GM18502 (cell line): ENCODE data around the gene ZSCAN21.

Source experiments
- ATAC-seq: cut with Tn5 transposase; IDR thresholded peaks from one replicate; pipeline ENCODE4 v1.9.1; 2021; ENCODE audit warnings: mild to moderate bottlenecking; ENCODE audit not compliant: unreplicated experiment, poor library complexity

ZSCAN21 gene

DNA sequence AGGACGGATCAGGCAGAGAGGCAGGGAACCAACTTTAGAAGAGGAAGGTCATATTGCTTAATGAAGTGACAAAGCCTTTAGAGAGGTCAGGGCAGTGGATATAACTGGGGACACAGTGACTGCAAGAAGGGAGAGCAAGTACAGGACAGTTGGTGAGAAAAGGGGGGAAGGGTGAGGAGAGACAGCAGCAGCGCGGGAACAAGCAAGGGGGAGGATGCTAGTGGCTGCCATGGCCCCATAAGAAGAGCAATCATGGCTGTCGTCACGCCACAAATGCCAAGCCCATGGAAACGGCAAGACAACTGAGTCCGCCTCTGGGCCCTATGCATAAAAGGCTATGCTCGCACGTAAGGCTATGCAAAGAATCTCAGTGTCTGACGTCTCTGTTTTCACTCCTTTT is 22.9 kb downstream of the ZSCAN21 start:
- ATAC-seq: no peak

DNA sequence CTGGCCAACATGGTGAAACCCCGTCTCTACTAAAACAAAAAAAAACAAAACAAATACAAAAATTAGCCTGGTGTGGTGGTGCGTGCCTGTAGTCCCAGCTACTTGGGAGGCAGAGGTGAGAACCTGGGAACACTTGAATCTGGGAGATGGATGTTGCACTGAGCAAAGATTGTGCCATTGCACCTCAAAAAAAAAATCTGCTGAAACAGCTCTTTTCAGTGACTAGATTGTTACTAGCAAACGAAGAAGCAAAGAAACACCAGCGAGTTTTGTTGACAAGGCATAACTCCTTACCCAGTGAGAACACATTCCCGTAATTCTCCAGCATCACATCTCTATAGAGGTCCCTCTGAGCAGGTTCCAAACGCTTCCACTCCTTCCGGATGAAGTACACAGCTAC is 25.3 kb downstream of the ZSCAN21 start:
- ATAC-seq: no peak

DNA sequence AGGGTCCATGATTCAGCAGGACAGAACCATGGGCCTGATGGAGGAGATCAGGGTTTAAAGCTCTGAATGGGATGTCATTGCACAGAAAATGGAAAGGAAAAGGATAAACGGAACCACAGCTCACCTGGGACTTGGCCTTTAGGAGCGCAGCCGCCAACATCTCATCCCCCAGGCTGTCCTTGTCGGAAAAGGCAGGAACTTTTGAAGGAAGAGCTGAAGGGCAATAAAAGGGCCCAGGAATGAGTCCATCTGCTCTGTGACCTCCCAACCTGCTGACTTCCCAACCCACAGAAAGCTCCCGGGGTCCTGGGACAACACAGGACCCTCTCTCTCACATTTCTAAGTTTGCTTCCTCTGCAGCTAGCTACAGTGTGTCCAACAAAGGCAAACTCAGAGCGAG is 25.8 kb downstream of the ZSCAN21 start:
- ATAC-seq: no peak

DNA sequence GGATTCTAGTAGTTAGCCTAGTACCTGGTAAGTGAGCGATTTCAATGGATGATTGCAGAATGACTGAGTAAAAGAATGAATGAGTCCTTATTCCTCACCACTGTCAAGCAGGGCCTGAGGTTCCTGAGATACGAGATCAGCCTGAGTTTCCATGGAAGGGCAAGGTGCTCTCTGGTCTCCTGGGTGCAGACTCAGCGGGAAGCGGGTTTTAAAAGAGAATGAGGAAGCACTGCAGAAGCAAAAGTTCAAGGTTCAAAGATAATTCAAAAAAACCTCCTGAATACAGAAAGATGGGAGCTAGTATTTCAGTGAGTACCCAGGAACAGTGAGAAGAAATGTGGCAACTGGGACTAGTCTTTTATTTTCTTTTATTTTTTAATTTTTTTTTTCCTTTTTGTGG is 27.6 kb downstream of the ZSCAN21 start:
- no peak for ATAC-seq

DNA sequence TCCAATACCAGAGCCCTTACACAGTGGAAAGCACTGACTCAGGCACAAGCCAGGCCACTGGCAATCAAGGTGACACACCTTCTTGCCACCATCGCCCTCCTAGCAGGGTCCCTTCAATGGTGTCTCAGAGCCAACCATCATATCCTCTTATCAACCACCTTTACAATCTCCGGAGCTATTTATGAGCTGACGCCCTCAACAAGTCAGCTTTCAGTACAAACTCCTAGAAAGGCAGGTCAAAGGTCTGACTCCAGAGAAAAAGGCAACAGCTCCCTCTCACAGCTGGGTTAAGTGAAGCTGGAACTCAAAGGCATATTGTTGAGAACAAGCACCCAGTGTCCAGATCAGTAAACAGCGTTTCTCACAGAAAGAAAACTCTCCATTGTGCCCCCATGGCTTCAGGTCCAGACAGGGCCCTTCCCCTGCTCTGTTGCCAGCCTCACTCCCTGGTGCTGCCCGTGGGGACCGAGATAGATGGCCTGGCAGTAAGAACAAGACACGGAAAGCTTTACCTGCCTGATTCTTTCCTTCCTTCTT is 29.5 kb downstream of the ZSCAN21 start:
- ATAC-seq: no peak

DNA sequence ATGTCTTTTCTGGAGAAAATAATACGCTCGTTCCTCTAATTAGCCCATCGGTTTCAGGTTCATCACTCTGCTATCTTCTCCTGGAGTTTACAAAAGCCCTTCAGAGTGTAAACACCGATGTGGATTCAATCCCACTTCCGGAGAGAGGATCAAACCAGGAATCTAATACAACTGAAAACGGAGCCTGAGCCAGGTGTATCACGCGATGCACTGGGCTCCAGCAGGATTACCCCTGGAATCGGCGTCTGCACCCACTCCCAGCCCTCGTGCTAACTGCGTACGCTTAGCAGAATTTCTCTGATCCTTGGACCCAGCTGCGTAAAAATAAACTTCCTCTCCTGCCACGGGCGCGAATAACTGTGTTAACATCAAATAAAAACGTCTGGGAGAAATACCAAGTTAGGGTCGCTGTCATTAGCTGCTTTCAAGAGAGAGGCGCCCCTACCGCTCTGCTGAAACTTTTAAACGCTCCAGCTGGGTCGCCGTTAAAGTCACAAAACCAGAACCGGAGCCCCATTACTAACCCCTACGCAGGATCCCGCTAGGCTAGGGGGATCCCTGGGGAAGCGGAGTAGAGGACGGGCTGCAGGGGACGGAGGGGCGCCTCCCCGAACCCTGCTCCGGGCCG is 31.4 kb downstream of the ZSCAN21 start:
- ATAC-seq: no peak

DNA sequence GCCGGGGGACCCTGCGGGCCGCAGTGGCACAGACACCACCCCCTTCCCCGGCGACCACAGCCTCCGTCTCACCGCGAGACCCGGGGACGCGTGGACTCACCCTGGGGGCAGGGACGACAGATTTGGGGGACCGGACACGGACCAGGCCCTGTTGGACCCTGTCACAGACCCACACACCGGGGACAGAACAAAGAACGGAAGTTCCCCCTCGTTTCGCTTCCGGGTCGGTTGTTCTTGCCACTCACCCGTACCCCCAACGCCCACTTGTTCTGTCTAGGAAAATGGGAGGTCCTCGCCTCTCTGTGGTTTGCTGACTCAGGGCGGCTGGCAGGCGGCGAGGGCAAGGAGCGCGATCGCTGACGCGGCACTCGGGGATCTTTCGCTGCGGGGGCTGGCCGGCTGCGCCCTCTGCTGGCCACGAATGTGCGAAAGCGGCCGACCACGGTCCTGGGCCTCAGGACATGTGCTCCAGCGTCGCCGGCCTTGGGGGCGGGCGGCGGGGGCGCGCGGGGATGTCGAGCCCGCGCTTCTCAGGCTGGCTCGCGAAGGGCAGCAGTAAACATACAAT is 32.0 kb downstream of the ZSCAN21 start, which contains the start of gene ZNF3:
Gene ZNF3, minus strand, starts transcription at position 189 of the 568 bp plus-strand sequence. CDS start 4,366 bp downstream, outside the sequence.
- ATAC-seq: peak; percentile 86

DNA sequence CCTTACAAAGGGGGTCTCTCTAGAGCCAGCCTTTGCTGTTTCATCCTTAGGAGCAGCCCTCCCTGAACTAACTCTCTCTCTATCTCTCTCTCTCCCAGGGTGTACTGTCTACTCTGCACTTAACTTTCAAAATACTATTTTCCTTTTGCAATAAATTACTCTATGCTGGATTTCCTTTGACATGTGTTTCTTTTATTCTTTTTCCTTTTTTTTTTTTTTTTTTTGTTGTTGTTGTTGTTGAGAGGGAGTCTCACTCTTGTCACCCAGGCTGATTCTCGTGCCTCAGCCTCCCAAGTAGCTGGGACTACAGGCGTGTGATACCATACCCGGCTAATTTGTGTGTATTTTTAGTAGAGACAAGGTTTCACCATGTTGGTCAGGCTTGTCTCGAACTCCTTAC is 33.4 kb downstream of the ZSCAN21 start:
- no peak for ATAC-seq

DNA sequence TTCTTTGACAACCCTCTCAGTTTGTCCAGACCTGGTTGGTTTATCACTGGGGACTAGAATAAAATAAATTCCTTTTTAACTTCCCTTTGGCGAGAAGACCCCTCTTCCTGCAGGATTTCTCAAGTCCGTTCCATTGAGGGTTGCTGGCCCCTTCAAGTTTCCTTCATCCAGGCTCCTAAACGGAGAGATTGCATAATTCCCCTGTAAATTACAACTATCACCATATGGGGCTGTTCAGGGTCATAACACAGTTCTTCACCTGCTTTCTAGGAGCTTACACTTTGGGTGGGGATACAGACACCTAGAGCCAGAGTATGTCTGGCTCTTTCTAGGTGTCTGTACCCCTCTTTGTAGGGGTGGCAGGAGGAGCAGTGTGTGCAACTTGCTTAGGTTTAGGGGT is 35.9 kb downstream of the ZSCAN21 start:
- ATAC-seq: no peak

DNA sequence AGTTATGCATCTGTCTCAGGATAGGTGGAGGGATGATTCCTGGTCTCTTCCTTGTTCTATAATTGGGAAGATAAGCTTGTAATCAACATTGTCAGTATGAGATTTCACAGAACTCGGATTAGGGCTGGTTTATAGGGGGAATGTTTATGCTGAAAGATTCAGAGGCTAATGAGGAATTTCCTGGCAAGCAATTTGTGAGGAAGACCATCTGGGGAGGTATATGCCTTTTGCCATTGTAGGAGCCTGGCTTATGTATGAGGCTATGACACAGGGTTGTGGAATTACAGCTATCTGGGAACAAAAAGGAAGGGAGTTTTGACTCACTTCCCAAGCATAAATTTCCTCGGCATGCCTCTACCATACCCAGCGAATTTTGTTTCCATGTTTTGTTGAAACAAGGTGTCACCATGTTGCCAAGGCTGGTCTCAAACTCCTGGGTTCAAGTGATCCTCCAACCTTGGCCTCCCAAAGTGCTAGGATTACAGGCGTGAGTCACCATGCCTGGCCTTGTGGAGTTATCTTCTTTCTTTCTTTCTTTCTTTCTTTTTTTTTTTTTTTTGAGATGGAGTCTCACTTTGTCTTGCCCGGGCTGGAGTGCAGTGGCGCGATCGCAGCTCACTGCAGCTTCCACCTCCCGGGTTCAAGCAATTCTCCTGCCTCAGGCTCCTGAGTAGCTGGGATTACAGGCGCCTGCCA is 37.6 kb downstream of the ZSCAN21 start:
- no peak for ATAC-seq

DNA sequence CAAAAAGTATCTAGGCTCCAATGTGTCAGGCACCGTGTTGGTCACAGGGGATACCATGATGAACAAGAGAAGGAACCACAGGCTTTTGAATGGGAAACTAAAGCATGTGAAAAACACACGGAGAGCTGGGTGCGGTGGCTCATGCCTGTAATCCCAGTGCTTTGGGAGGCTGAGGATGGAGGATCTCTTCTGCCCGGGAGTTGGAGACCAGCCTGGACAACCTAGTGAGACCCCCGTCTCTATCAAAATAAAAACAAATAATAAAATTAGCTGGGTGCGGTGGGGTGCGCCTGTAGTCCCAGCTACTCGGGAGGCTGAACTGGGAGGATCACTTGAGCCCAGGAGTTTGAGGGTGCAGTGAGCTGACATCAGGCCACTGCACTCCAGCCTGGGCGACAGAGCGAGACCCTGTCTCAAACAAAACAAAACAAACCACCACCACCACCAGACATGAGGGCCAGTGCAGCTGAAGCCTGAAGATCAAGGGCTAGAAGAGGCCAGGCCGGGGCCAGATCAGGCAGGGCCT is 38.6 kb downstream of the ZSCAN21 start:
- ATAC-seq: no peak

DNA sequence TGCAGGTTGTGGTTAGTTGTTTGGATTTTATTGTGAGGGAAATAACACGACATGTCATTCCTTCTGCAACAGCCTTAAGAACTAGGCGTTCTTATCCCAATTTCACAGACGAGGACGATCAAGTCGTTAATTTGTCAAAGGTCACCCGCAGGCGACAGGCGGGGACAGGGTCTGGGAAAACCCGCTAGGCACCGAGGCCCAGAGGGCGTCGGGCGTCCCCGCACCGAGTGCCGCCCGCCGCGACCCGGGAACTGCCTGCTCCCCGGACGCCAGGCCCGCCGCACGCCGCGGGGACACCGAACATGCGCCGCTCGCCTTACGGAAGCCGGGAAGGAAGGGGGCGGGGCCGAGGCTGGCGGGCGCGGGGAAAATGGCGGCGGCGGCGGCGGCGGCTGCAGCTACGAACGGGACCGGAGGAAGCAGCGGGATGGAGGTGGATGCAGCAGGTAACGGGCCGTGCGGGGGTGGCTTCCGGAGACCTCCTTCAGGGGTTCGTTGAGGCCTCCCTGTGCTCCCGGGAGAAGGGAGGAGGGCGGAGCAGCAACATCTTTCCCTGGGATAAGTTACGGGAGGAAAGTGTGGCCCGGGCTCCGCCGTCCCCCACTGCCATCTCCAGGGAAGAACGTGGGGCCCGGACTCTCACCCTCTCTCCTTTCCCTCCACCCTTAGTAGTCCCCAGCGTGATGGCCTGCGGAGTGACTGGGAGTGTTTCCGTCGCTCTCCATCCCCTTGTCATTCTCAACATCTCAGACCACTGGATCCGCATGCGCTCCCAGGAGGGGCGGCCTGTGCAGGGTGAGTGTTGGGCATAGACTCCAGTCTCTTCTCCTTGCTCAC is 39.3 kb downstream of the ZSCAN21 start, which contains the start of gene COPS6:
Gene COPS6, plus strand, starts transcription at position 349 of the 837 bp plus-strand sequence. Its CDS starts 22 bp downstream, at position 371.
- no peak for ATAC-seq

DNA sequence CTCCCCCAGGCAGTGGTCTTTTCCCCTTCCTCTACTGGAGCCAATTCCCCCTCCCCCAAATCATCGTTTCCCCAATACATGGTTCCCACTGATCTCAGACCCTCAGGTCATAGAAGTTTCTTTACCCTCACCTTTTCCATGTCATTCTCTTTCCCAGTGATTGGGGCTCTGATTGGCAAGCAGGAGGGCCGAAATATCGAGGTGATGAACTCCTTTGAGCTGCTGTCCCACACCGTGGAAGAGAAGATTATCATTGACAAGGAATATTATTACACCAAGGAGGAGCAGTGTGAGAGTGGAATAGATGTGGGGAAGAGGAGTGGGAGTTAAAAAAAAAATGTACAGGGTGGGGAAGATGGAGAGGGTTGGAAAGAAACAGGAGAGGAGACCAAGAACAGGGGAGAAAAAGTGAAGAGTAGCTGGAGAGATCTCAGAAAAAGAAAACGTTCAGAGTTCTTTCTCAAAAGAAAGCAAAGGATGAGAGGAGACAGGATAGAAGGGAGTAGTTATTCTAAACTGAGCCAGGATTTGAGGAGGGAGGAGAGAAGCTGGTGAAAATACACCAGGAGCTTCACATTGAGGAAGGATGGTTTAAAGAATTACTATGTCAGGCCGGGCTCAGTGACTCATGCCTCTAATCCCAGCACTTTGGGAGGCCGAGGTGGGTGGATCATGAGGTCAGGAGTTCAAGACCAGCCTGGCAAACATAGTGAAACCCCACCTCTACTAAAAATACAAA is 40.1 kb downstream of the ZSCAN21 start:
- no peak for ATAC-seq

DNA sequence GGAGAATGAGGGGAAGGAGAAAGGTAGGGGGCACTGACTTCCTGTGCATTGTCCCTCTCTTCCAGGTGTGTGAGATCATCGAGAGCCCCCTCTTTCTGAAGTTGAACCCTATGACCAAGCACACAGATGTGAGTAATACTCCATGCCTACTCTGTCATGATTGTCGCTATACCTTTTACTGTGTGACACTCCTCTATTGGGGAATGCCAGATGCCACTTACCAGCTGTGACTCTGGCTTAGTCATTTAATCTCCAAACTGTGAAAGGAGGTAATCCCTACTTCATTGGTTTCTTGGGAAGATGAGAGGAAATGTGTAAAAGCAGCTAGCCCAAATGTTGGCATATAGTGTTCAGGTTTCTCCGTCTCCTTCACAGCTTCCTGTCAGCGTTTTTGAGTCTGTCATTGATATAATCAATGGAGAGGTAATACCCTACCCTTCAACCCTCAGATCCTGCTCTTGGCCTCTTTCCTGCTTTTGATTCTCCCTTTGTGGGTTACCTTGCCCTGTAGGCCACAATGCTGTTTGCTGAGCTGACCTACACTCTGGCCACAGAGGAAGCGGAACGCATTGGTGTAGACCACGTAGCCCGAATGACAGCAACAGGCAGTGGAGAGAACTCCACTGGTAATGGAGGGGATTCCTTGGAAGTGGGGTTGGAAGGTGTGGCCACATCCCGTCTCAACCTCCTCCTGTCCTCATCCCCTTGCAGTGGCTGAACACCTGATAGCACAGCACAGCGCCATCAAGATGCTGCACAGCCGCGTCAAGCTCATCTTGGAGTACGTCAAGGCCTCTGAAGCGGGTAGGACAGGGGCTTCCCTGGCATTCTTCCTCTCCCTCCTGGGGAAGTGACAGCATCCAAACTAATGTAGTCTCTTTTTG is 41.2 kb downstream of the ZSCAN21 start:
- ATAC-seq: no peak

DNA sequence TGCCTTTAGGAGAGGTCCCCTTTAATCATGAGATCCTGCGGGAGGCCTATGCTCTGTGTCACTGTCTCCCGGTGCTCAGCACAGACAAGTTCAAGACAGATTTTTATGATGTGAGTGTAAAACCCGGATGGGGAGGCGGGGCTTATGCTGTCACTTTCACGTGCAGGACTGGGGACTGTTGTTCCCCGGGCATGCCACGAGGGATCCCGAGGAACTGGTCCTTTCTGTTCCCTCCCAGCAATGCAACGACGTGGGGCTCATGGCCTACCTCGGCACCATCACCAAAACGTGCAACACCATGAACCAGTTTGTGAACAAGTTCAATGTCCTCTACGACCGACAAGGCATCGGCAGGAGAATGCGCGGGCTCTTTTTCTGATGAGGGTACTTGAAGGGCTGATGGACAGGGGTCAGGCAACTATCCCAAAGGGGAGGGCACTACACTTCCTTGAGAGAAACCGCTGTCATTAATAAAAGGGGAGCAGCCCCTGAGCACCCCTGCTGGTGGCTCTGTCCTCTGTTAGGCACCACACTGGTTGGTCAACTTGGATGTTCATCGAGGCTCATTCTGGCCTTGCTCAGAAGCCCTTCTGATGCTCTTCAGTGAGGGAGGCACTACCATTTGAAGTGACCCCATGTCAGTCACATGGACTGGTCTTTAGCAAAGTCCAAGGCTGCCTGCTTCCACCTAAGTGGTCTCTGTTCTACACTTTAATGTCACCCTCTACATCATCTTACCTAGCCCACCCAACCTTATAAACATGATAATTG is 42.0 kb downstream of the ZSCAN21 start:
- no peak for ATAC-seq

DNA sequence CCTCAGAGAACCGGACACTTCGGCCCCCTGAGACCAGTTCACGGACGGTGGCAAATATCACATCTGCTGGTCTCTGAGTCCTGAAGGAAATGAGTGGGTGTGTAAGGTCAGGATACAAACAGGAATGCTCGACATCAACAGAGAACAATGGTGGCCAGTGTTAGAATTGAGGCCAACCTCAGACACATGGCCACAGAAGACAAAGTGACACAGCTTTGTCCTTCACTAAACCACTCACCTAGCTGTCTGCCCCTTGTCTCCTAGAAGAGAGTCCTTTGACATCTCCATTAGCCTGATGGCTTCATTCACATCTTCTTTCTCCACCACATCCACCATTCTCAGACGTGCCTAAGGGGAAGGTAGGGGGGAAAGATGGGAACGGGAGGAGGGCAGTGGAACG is 43.5 kb downstream of the ZSCAN21 start:
- no peak for ATAC-seq

DNA sequence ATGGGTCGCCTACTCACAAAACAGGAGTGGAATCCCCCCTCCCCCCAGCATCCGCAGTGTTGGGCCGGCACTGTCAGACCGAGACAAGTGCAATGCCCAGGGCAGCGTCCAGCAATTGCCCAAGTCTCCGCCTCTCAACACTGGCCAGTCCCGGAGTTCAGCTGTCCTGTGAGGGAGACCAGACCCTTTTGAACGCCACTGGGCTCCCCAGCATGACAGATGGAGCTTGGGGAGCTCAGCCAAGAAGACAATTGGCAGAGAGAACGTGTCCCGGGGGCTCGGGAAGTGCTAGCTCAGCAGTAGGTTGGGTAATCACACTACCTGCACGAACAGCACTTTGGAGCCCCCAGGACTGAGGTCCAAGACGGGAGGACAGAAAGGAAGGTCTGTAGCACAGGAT is 43.9 kb downstream of the ZSCAN21 start:
- no peak for ATAC-seq

DNA sequence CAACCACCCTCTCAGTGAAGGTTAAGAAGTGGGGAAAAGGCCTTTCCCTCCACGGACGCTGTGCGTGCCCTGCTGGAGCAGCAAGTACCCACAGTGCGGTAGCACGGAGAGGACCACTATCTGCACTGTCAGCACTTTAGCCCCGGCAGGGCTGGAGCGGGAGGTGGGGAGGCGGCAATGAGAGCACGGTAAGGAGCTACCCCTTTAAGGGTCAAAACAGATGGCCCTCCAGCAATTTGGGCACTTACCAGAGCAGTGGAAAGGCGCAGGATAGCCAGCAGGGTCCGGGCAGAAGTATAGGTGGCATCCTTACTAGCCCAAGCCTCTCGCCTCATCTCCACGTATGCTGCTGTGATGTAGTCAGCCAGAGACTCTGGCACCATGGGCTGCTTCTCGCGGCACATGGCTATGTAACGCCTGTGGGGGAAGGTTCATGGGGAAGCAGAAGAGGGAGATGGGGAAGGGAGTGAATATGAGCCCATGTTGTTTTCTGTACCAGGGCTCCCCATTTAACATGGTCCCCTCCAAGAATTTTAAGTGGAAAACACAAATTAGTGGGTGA is 44.4 kb downstream of the ZSCAN21 start:
- no peak for ATAC-seq
